GM12865 (cell line): ENCODE measurements around the gene CD74.

ENCODE experiments used
- DNase-seq: peaks from one replicate; pipeline ENCODE4 v3.0.0; 2010; ENCODE audit warnings: low read depth
- H3K4me3 ChIP-seq: 2 replicates; pipeline ENCODE4 v1.5.1; 2011; ENCODE audit warnings: mild to moderate bottlenecking, low read depth, low read length, control low read depth
- TF ChIP-seq, protein P1 (sequence below): IDR thresholded peaks from 2 replicates; pipeline ENCODE4 v1.5.1; 2011; ENCODE audit warnings: low read length, control low read depth, low read depth, inconsistent platforms; ENCODE audit not compliant: insufficient read depth; ENCODE audit errors: missing control alignments

The CD74 gene

DNA sequence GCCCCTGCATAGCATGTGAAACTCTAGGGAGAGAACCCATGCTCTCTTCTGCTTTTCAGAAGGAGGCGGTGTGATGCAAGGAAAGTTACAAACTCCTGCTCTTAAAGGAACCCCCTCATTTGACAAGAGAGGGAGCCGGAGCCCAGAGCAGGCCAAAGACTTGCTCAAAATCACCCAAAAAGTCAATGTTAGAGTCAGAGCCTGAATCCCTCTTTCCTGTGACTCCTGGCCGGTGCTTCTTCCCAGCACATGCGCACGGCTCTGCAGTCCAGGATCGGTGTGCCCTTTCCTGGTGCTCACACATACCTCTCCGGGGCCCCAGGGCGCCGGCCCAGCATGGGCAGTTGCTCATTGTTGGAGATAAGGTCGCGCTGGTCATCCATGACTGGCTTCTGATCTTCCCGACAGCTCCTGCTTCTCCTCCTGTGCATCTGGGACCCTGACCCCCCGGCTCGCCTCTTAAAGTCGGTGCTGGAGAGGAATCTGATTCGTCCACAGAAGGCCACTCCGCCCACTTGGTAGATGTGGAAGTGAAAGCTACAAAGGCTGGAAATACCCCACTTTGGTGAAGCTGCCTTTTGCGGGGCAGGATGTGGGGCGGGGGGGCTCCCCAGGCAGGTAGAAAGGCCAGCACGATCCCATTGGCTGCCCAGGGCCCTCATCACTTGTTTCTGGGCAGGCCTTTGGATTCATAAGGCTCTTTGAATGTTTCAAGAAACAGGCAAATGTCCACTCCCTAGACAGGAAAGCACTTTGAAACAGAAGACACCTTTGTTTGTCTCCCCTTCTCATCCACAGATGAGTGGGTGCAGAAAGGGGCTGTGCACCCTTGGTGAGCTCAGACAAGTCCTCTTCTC lies at the start of gene CD74:
Gene CD74, minus strand, starts transcription at position 592 of the 857 bp plus-strand sequence. Its CDS starts 161 bp downstream, at position 431.
- peak within 1 kb of the TSS; percentile 74 for H3K4me3 ChIP-seq
- peak; percentile 99 for DNase-seq

DNA sequence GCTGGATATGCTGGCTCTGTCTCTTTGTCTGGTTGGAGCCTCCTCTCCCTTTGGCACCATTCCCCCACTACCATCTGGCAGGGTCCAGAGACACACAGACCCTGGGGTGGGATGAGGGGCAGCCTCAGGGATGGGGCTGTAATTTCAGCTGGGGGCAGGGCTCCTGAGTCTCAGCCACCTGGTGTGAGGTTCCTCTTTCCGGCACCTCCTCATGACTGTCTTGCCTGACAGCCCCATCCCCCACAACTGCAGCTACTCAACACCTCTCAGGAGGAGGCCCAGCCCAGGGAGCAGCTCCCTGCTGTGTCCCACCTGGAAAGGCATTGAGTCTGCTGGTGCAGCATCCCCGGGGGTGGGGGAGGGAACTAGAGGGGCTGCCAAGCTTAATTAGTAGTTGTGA lies 48.5 kb upstream of the CD74 start:
- H3K4me3 ChIP-seq: no peak overlapping the region
- peak; percentile 83 for DNase-seq
- TF ChIP-seq, protein P1, sequence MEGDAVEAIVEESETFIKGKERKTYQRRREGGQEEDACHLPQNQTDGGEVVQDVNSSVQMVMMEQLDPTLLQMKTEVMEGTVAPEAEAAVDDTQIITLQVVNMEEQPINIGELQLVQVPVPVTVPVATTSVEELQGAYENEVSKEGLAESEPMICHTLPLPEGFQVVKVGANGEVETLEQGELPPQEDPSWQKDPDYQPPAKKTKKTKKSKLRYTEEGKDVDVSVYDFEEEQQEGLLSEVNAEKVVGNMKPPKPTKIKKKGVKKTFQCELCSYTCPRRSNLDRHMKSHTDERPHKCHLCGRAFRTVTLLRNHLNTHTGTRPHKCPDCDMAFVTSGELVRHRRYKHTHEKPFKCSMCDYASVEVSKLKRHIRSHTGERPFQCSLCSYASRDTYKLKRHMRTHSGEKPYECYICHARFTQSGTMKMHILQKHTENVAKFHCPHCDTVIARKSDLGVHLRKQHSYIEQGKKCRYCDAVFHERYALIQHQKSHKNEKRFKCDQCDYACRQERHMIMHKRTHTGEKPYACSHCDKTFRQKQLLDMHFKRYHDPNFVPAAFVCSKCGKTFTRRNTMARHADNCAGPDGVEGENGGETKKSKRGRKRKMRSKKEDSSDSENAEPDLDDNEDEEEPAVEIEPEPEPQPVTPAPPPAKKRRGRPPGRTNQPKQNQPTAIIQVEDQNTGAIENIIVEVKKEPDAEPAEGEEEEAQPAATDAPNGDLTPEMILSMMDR: no peak

More for the DNA sequence above, at the start of gene CD74:
- TF ChIP-seq, protein P1: no peak

DNA sequence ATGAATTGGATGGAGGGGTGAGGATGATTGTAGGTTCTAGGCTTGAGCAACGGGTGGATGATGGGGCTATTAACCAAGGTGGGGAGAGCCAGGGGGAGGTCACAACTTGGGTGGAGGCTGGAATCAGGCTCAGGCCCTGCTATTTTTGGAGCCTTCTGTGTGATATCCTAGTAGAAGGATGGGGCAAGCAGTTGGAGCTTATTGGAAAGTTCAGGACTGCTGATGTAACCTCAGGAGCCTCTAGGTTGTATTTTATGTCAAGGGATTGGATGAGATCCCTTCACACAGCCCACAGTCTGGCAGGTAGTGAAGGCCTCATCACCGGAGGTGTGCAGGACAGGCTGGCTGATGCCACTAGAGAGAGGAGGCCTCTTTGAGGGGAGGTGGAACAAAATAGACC lies 48.1 kb upstream of the CD74 start:
- H3K4me3 ChIP-seq: no peak overlapping the region
- TF ChIP-seq, protein P1: no peak
- DNase-seq: no peak

DNA sequence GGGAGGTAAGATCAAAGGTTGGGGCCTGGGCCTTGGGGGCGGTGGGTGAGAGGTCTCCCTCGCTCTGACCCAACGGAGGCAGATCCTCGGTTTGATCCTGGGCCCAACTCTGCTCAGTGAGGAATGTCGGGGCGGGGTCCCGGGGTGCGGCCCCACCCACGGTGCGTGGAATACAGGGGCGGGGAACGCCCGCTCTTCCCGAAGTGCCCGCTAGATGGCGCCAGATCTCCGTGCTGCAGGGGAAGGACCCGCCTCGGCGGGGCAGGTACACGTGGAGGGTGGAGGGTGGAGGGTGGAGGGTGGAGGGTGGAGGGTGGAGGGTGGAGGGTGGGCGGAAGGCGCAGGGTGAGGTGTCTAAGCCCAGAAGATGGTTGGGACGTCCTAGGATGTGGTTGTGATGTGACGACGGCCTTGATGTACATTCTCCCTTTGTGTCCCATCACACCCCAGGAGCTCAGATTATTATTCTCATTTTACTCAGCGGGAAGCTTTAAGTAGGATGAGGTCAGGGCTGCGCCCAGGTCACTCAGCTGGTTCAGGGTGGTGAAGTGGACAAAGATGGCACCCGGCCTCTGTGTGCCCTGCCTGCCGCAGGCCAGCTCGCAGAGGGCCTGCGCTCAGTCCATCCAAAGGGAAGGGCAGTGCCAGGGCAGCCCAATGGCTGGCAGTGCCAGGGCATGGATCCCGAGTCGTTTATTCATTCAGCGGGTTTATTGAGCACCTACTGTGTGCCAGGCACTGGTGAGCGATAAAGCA lies 46.3 kb upstream of the CD74 start:
- DNase-seq: peak; percentile 83
- TF ChIP-seq, protein P1: peak; percentile 84
- H3K4me3 ChIP-seq: peak overlapping the region; percentile 28; the same call in 1 of the 2 replicates

DNA sequence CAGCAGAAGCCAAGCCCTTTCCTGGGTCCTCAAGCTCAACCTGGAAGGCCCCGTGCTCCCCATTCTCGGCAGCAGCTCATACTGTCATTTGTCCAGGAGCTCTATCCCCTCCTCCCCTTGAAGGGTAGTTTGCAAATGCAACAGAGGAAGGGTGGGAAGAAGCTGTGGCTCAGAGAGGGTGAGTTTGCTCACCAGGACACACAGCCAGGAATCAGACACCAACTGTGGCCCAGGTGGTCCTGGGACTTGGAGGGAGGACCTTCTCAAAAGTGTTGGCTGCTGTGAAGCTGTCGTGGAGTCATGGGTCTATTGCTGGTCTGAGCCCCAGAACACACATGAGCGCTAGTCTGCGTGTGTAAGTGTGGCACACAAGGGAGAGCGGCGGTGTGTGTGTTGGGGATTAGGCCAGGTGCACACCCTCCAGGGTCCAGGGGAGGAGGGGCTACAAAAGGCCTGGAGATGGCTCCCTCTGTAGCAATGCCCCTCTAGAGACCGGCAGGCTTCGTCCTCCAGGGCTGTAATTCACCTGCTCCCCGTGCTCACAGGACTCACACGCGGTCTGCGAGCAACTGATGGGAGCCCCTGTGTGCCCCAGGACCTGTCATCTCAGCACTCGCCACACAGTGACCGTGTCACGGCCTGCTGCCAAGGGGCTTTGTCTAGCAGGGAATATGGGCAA lies 45.0 kb upstream of the CD74 start:
- H3K4me3 ChIP-seq: no peak overlapping the region
- TF ChIP-seq, protein P1: no peak
- DNase-seq: no peak

DNA sequence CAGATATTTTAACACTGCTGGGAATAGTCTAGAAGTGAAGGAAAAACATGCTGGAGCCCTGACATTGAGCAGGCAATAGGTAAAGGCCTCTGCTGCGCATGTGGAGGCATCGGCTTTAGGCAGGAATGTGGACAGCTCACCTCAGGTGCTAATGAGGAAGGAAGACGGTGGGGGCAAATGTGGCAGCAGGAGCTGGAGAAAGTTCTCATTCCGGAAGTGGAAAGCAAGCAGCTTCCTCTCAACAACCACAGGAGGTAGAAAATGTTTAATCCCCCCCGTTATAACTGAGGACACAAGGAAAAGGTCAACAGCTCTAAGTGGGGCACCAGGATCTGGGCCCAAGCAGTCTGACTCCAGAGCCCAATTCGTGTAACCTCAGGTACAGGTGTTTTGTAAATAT lies 44.4 kb upstream of the CD74 start:
- H3K4me3 ChIP-seq: no peak overlapping the region
- TF ChIP-seq, protein P1: no peak
- DNase-seq: peak; percentile 32
